CD4-positive, alpha-beta T cell treated with Interleukin-6 for 4 hours (primary cell): ENCODE data around the gene ST8SIA3.
"Not testable (repeated sequence)": the region's sequence is repeated elsewhere in the genome, so short reads cannot be mapped to it uniquely, and the experiment has no call there.

Experiments used
- DNase-seq: peaks from one replicate; pipeline ENCODE4 v3.0.0-alpha.2; 2020; ENCODE audit warnings: mixed read lengths

Gene ST8SIA3

DNA sequence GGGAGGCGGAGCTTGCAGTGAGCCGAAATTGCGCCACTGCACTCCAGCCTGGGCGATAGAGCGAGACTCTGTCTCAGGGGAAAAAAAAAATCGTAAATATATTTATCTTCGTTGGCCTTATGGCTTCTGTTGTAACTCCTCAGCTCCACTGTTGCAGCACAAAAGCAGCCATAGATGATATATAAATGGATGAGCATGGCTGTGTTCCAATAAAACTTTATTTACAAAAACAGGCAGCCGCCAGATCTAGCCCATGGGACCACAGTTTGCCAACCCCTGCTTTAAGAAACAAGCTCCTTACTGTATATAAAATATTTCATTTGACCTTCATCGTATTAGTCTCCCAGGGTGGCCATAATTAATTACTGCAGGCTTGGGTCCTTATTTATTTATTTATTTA, 20.1 kb downstream of the ST8SIA3 start:
- DNase-seq, result no peak

DNA sequence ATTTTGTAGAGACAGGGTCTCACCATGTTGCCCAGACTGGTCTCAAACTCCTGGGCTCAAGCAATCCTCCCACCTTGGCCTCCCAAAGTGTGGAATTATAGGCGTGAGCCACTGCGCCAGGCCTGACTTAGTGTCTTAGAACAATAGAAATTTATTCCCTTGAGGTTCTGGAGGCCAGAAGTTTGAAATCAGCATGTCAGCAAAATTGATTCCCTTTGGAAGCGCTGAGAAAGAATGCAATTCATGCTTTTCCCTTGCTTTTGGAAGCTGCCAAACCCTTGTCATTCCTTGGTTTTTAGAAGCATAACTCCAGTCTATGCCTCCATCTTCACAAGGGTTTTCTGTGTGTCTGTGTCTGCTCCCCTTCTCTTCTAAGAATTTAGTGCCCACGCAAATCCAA, 20.7 kb downstream of the ST8SIA3 start:
- DNase-seq, result no peak

DNA sequence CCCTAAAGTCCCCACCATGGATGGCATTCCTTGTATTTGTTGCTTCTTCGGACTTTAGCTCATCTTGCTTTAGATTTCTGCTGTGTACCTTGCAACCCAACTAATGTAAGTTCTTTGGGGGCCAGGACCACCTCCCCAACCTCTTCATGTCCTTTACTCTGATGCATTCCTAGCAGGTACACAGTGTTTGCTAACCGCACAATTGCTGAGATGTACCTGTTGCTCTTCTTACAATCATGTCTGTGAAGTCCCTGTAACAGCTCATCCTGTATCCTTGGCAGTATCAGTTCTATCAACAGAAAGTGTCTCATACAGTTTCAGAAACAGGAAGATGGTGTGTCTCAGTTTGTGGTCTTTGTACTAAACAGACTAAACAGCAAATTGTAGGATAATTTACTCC, 24.1 kb downstream of the ST8SIA3 start:
- DNase-seq, result no peak

DNA sequence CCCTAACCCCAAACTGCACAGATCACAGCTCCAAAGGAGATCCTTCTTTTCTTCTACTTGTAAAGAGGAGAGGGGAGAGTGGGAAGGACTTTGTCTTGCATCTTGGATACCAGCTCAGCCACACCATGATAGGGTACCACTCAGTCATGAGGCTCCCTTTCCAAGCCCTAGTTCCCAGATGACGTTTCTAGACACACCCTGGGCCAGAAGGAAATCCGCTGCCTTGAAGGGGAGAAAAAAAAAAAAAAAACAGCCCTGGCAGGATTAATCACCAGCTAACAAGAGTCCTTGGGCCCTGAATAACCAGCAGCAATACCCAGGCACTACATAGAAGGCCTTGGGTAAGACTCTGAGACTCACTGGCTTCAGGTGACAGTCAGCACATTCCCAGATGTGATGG, 36.9 kb downstream of the ST8SIA3 start:
- DNase-seq, result no peak

DNA sequence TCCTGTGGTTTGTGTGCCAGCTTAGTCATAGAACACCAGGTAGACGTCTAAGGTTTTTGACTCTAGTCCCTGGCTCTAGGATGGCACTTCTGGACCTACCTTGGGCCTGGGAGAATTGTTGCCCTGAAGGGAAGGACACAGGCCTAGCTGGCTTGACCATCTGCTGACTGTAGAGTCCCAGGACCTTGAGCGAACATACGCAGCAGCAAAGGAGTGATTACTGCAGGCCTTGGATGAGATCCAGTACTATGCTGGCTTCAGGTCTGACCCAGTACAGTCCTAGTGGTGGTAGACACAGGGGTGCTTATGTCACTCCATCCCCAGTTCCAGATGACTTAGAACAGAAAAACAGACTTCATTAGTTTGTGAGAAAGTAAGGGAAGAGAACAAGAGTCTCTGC, 37.7 kb downstream of the ST8SIA3 start:
- DNase-seq, result no peak

DNA sequence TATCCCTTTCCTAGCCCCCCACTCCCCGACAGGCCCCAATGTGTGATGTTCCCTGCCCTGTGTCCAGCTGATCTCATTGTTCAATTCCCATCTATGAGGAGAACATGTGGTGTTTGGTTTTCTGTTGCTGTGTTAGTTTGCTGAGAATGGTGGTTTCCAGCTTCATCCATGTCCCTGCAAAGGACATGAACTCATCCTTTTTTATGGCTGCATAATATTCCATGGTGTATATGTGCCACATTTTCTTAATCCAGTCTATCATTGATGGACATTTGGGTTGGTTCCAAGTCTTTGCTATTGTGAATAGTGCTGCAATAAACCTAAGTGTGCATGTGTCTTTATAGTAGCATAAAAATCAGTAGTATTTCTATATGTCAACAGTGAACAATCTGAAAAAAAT, 42.4 kb downstream of the ST8SIA3 start:
- not testable (repeated sequence) for DNase-seq

DNA sequence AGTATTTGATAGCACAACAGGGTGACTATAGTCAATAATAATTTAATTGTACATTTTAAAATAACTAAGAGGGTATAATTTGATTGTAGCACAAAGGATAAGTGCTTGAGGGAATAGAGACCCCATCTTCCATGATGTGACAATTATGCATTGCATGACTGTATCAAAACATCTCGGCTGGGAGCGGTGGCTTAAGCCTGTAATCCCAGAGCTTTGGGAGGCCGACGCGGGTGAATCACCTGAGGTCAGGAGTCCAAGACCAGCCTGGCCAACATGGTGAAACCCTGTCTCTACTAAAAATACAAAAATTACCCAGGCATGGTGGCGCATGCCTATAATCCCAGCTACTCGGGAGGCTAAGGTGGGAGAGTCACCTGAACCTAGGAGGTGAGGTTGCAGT, 44.5 kb downstream of the ST8SIA3 start:
- DNase-seq, result not testable (repeated sequence)

DNA sequence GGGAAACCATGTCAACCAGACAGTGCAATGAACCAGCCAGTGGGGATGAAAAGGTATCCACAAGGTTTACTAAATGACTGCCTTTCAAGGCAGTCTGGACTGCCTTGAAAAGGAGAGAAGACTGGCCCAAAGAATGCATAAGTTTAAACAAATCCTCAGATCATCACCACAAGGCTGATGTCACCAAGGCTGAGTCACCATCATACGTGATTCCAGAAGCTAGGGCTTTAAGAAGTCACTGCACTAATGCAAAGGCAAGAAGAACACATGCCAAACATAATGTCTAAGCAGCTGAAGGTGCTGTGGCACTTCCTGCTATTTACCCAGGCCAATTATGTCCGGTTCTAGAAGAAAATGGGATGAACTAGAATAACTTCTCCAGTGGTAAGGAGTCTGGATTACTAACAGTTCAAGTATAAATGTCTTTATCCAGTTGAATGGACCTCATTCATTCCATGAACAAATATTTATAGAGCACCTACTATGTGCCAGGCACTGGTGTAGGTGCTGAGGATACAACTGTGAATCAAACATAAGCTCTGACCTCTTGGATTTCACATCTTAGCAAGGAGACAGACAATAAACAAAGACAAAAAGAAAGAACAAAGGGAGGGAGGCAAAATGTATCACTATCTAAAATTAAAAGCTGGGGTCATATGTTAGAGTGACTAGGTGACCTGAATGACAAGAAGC, 45.2 kb downstream of the ST8SIA3 start:
- no peak for DNase-seq

DNA sequence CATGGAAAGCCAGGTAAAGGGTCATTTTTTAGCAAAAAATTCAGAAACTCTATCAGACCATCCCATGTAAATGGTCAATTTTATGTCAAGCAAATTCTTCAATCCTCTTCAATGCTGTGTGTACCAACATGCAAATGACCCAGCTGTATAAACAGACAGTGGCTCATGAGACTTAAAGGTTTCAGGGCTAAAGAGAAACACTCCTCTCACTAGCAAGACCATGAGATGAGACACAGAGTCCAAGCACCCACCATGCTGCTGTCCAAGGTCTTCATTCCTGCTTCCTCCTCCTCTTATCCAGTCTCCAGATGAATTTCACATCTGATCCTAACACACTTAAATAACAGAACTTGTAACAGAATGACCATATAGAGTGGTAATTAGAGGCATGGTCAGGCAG, 52.0 kb downstream of the ST8SIA3 start:
- DNase-seq, result no peak

DNA sequence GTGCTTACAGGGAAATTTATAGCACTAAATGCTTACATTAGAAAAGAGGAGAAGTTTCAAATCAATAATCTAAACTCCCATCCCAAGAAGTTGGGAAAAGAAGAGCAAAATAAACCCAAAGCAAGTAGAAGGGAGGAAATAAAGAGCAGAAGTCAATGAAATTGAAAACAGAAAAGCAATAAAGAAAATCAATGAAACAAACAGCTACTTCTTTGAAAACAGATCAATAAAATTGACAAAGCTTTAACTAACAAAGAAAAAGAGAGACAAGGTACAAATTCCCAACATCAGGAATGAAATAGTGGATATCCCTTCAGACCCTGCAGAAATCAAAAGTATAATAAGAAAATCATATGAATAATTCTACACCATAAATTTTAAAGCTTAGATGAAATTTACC, 57.3 kb downstream of the ST8SIA3 start:
- no peak for DNase-seq

DNA sequence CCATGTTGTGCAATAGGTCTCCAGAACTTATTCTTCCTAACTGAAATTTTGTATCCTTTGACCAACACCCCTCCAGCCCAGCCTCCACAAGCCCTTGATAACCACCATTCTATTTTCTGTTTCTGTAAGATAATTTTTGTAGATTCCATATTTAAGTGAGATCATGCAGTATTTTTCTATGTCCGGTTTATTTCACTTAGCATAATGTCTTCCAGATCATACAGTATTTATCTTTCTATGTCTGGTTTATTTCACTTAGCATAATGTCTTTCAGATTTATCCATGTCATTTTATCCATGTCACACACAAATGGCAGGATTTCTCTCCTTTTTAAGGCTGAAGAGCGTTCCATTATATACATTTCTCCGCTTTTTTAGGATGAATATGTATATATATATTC, 58.4 kb downstream of the ST8SIA3 start:
- DNase-seq, result no peak

DNA sequence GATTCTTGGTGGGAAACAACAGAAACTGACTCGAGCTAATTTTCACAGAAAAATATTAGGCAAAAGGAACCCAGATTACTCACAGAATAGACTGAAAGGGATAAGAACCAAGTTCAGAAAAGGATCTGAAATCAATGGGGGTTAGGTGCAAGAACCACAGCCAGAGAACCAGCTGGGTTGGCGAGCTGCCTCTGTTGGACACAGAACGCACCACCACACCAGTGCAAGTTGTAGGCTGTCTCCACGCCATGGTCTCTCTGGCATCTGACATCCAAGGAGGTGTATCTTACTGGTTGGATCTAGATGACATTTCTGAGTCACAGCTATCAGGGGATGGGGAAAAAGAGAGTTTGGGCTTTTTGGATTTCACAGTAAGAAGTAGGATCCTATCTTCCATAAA, 64.2 kb downstream of the ST8SIA3 start:
- DNase-seq, result no peak
